Neural cell (in vitro differentiated cells): ENCODE measurements around the gene RBM19. TPM values are rescaled to one million over a fixed set of nuclear protein-coding genes. Genes with fewer than 3 reads are reported as not detected.

Experiments
- H2AFZ ChIP-seq: fragments of 200-600, 300-800 bp; sonication (generic), shearing (Covaris generic); 2 replicates; pipeline ENCODE4 v1.6.0; 2014; ENCODE audit warnings: low read depth, mild to moderate bottlenecking, antibody characterized with exemption, low read length, moderate library complexity
- H3F3A ChIP-seq: fragments of 200-600 bp; shearing (Covaris generic); 2 replicates; pipeline ENCODE4 v1.6.1; 2016; ENCODE audit warnings: mild to moderate bottlenecking, moderate library complexity, mixed read lengths, antibody characterized with exemption, low read length; ENCODE audit not compliant: insufficient read depth, poor library complexity, severe bottlenecking
- H3K27ac ChIP-seq: fragments of 200-600, 300-800 bp; sonication (generic), shearing (Covaris generic); 2 replicates; pipeline ENCODE4 v1.5.1; 2014; ENCODE audit warnings: mild to moderate bottlenecking, low read length, moderate library complexity
- H3K27me3 ChIP-seq: fragments of 300-800, 200-600 bp; sonication (generic), shearing (Covaris generic); 2 replicates; pipeline ENCODE4 v1.6.0; 2014; ENCODE audit warnings: mild to moderate bottlenecking, low read depth, low read length, moderate library complexity; ENCODE audit not compliant: insufficient read depth
- H3K36me3 ChIP-seq: fragments of 300-800, 200-600 bp; sonication (generic), shearing (Covaris generic); 2 replicates; pipeline ENCODE4 v1.5.1; 2014; ENCODE audit warnings: mild to moderate bottlenecking, antibody characterized with exemption, low read length, moderate library complexity; ENCODE audit not compliant: insufficient read depth
- H3K4me2 ChIP-seq: fragments of 300-800, 200-600 bp; sonication (generic), shearing (Covaris generic); 2 replicates; pipeline ENCODE4 v1.6.0; 2014; ENCODE audit warnings: mild to moderate bottlenecking, low read length
- H3K4me3 ChIP-seq: fragments of 300-800, 200-600 bp; sonication (generic), shearing (Covaris generic); 2 replicates; pipeline ENCODE4 v1.5.1; 2014; ENCODE audit warnings: mild to moderate bottlenecking, low read length, moderate library complexity
- H3K79me2 ChIP-seq: fragments of 200-600 bp; shearing (Covaris generic); replicated peaks from 2 replicates; pipeline ENCODE4 v1.6.0; 2014; ENCODE audit warnings: mild to moderate bottlenecking, low read length, moderate library complexity; ENCODE audit not compliant: insufficient read depth
- H3K9ac ChIP-seq: fragments of 300-800, 200-600 bp; sonication (generic), shearing (Covaris generic); 2 replicates; pipeline ENCODE4 v1.6.1; 2016; ENCODE audit warnings: mild to moderate bottlenecking, low read length, mixed read lengths
- H3K9me2 ChIP-seq: fragments of 200-600 bp; shearing (Covaris generic); 2 replicates; pipeline ENCODE4 v1.6.1; 2016; ENCODE audit warnings: mild to moderate bottlenecking, low read length, mixed read lengths; ENCODE audit not compliant: insufficient read depth
- H3K9me3 ChIP-seq: fragments of 200-600, 300-800 bp; sonication (generic), shearing (Covaris generic); 2 replicates; pipeline ENCODE4 v1.6.1; 2016; ENCODE audit warnings: mild to moderate bottlenecking, mixed run types, low read length, moderate library complexity, mixed read lengths
- H4K20me1 ChIP-seq: fragments of 200-600 bp; shearing (Covaris generic); 2 replicates; pipeline ENCODE4 v1.6.1; 2016; ENCODE audit warnings: mild to moderate bottlenecking, mixed run types; ENCODE audit not compliant: insufficient read depth
- EP300 ChIP-seq: fragments of 450-650 bp; conservative IDR thresholded peaks from 2 replicates; pipeline ENCODE4 v1.6.1; 2014; ENCODE audit warnings: antibody characterized with exemption, mild to moderate bottlenecking, moderate library complexity; ENCODE audit not compliant: poor library complexity, severe bottlenecking
- EZH2 ChIP-seq: fragments of 200-600, 300-800 bp; shearing (Covaris generic), sonication (generic); IDR thresholded peaks from 2 replicates; pipeline ENCODE4 v1.6.1; 2014; ENCODE audit warnings: antibody characterized with exemption, low read length, borderline replicate concordance, mild to moderate bottlenecking; ENCODE audit not compliant: insufficient read depth, poor library complexity, severe bottlenecking
- MXI1 ChIP-seq: fragments of 450-650 bp; conservative IDR thresholded peaks from 2 replicates; pipeline ENCODE4 v1.6.1; 2014; ENCODE audit warnings: antibody characterized with exemption, mild to moderate bottlenecking; ENCODE audit not compliant: poor library complexity, severe bottlenecking
- POLR2AphosphoS5 ChIP-seq: IDR thresholded peaks from 2 replicates; pipeline ENCODE4 v1.6.1; 2012
- RAD21 ChIP-seq: fragments of 450-650 bp; conservative IDR thresholded peaks from 2 replicates; pipeline ENCODE4 v1.6.1; 2014; ENCODE audit warnings: antibody characterized with exemption, mild to moderate bottlenecking, moderate library complexity
- SMC3 ChIP-seq: fragments of 450-650 bp; conservative IDR thresholded peaks from 2 replicates; pipeline ENCODE4 v1.6.1; 2014; ENCODE audit warnings: antibody characterized with exemption, mild to moderate bottlenecking, moderate library complexity; ENCODE audit not compliant: poor library complexity
- TAF1 ChIP-seq: IDR thresholded peaks from 2 replicates; pipeline ENCODE4 v1.6.1; 2012; ENCODE audit warnings: low read depth
- polyA plus RNA-seq: library from polyadenylated mRNA; depleted of rRNA; stranded (reverse); fragments of >200 nt; gene quantifications from 2 replicates; pipeline ENCODE4 v1.2.3, GENCODE V29; 2014
- TF ChIP-seq, protein P1 (sequence below): IDR thresholded peaks from 2 replicates; pipeline ENCODE4 v1.6.1; 2012; ENCODE audit warnings: borderline replicate concordance
- TF ChIP-seq, protein P2 (sequence below): fragments of 450-650 bp; IDR thresholded peaks from 2 replicates; pipeline ENCODE4 v1.5.1; 2014; ENCODE audit warnings: antibody characterized with exemption, mild to moderate bottlenecking, moderate library complexity; ENCODE audit not compliant: poor library complexity, severe bottlenecking

Gene RBM19
- polyA plus RNA-seq, 1 donor from 2014 or later: 14.2 TPM

DNA sequence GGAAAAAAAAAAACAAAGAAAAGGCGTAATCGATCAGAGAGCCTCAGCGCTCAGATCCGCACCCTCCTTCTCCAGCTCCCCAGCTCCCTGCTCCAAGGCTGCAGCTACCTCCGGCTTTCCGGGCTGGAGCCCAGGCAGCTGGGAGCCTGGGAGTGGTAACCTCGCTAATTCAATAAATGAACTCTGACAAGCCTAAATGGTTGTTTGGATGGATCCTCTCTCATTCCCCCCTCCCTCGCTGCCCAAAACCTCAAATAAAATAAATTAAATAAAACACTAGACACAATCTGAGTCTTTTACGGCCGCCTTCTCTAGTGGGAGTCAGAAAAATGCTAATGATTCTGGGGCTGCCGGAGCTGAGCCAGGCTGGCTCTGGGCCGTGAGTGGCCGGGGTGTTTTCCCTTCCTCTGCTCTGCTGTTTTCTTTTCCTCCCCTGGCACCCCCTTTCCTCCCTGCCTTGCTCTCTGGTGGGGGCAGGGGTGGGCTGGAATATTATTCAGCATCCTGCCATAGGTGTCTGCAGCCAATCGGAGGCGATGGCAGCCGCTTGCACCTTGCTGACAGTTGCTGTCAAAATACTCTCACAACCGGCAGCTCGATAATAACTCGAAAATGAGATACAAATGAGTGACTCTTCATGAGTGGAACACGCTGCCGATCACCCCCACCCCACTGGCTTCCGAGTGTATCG, 76.1 kb downstream of the RBM19 start:
- no peaks in the 10 kb centered on the region for H3K9me2 ChIP-seq
- H3K9ac ChIP-seq: peak overlapping the region; percentile 50
- H3K27me3 ChIP-seq: no peaks in the 10 kb centered on the region
- H4K20me1 ChIP-seq: no peaks in the 10 kb centered on the region
- no peaks in the 10 kb centered on the region for H3F3A ChIP-seq
- H3K4me2 ChIP-seq: peak overlapping the region; percentile 33
- no peaks in the 10 kb centered on the region for H3K79me2 ChIP-seq
- TF ChIP-seq TAF1 (no peak), EP300 (peak; percentile 92), EZH2 (no peak), POLR2AphosphoS5 (peak; percentile 88)
- TF ChIP-seq, protein P1, sequence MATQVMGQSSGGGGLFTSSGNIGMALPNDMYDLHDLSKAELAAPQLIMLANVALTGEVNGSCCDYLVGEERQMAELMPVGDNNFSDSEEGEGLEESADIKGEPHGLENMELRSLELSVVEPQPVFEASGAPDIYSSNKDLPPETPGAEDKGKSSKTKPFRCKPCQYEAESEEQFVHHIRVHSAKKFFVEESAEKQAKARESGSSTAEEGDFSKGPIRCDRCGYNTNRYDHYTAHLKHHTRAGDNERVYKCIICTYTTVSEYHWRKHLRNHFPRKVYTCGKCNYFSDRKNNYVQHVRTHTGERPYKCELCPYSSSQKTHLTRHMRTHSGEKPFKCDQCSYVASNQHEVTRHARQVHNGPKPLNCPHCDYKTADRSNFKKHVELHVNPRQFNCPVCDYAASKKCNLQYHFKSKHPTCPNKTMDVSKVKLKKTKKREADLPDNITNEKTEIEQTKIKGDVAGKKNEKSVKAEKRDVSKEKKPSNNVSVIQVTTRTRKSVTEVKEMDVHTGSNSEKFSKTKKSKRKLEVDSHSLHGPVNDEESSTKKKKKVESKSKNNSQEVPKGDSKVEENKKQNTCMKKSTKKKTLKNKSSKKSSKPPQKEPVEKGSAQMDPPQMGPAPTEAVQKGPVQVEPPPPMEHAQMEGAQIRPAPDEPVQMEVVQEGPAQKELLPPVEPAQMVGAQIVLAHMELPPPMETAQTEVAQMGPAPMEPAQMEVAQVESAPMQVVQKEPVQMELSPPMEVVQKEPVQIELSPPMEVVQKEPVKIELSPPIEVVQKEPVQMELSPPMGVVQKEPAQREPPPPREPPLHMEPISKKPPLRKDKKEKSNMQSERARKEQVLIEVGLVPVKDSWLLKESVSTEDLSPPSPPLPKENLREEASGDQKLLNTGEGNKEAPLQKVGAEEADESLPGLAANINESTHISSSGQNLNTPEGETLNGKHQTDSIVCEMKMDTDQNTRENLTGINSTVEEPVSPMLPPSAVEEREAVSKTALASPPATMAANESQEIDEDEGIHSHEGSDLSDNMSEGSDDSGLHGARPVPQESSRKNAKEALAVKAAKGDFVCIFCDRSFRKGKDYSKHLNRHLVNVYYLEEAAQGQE: peak; percentile 42
- TF ChIP-seq, protein P2, sequence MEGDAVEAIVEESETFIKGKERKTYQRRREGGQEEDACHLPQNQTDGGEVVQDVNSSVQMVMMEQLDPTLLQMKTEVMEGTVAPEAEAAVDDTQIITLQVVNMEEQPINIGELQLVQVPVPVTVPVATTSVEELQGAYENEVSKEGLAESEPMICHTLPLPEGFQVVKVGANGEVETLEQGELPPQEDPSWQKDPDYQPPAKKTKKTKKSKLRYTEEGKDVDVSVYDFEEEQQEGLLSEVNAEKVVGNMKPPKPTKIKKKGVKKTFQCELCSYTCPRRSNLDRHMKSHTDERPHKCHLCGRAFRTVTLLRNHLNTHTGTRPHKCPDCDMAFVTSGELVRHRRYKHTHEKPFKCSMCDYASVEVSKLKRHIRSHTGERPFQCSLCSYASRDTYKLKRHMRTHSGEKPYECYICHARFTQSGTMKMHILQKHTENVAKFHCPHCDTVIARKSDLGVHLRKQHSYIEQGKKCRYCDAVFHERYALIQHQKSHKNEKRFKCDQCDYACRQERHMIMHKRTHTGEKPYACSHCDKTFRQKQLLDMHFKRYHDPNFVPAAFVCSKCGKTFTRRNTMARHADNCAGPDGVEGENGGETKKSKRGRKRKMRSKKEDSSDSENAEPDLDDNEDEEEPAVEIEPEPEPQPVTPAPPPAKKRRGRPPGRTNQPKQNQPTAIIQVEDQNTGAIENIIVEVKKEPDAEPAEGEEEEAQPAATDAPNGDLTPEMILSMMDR: no peak
- peak overlapping the region; percentile 61 for H3K27ac ChIP-seq
- no peak overlapping the region for H2AFZ ChIP-seq
- no peaks in the 10 kb centered on the region for H3K36me3 ChIP-seq
- no peaks in the 10 kb centered on the region for H3K9me3 ChIP-seq
- H3K4me3 ChIP-seq: peak overlapping the region; percentile 47

DNA sequence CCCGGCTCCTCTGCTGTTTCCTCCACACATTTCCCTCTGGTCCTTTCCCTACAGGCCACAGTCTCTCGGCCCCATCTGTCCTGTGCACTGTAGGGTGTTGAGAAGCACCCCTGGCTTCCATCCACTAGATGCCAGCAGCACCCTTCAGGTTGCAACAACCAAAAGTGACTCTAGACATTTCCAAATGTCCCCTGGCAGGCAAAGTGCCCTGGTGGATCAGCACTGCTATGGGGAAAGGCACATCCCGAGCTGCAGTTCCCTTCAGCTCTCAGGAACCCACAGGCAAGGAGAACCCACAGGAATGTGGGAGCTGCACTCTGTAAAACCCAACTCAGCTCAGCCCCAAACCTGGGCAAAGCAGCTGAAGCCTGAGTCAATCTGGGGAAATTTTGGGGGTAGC, 77.0 kb downstream of the RBM19 start:
- no peaks in the 10 kb centered on the region for H3K79me2 ChIP-seq
- peak overlapping the region; percentile 47 for H3K4me3 ChIP-seq
- peak overlapping the region; percentile 50 for H3K9ac ChIP-seq
- H3K9me2 ChIP-seq: no peaks in the 10 kb centered on the region
- H3K9me3 ChIP-seq: no peaks in the 10 kb centered on the region
- H3K27ac ChIP-seq: peak overlapping the region; percentile 61
- H2AFZ ChIP-seq: no peak overlapping the region
- no peaks in the 10 kb centered on the region for H3K27me3 ChIP-seq
- no peaks in the 10 kb centered on the region for H4K20me1 ChIP-seq
- H3K4me2 ChIP-seq: peak overlapping the region; percentile 33
- TF ChIP-seq SMC3 (peak; percentile 13), MXI1 (no peak), EP300 (no peak), RAD21 (peak; percentile 29)
- TF ChIP-seq, protein P1: no peak
- TF ChIP-seq, protein P2: no peak
- H3K36me3 ChIP-seq: no peaks in the 10 kb centered on the region
- H3F3A ChIP-seq: no peaks in the 10 kb centered on the region
